Right lung (tissue), 10 donors: Measurements from ENCODE around the gene NBPF3. TPM values are rescaled to one million over a fixed set of nuclear protein-coding genes. Genes with fewer than 3 reads are reported as not detected.
A peak's percentile ranks its signal among the peaks of the same experiment; 100 is the strongest.
"Not testable (repeated sequence)": the region's sequence is repeated elsewhere in the genome, so short reads cannot be mapped to it uniquely, and the experiment has no call there.

Source experiments
- DNase-seq, 2 donors: peaks; one replicate each; pipeline ENCODE4 v3.0.0-alpha.2; 2013
- long read RNA-seq, 8 donors: transcript quantifications; one replicate each; lab custom pipeline, GENCODE V29; 2026
- polyA plus RNA-seq, 5 donors: library from polyadenylated mRNA; unstranded; fragments of 120-200 nt; gene quantifications; one replicate each; pipeline versions ENCODE4 v1.2.1 to v1.2.3, GENCODE V29; 2013; ENCODE audit warnings: inconsistent platforms in 1 of 5, low replicate concordance in 1 of 5; ENCODE audit not compliant: insufficient read length in 5 of 5, insufficient read depth in 1 of 5

The NBPF3 gene, protein sequence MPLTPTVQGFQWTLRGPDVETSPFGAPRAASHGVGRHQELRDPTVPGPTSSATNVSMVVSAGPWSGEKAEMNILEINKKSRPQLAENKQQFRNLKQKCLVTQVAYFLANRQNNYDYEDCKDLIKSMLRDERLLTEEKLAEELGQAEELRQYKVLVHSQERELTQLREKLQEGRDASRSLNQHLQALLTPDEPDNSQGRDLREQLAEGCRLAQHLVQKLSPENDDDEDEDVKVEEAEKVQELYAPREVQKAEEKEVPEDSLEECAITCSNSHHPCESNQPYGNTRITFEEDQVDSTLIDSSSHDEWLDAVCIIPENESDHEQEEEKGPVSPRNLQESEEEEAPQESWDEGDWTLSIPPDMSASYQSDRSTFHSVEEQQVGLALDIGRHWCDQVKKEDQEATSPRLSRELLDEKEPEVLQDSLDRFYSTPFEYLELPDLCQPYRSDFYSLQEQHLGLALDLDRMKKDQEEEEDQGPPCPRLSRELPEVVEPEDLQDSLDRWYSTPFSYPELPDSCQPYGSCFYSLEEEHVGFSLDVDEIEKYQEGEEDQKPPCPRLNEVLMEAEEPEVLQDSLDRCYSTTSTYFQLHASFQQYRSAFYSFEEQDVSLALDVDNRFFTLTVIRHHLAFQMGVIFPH
- polyA plus RNA-seq = 10 to 100 TPM; 11.4 to 23.3 (median 19.2) TPM
- long read RNA-seq, donor 1, partial matches to known transcripts = 6 of 13 reads
- long read RNA-seq, donor 1, other reads (novel, unspliced or antisense) = 5 of 13 reads
- long read RNA-seq, donor 2, full-length matches to known transcripts = 1 of 1 reads
- long read RNA-seq, donor 2, partial matches to known transcripts = 0 of 1 reads
- long read RNA-seq, donor 2, other reads (novel, unspliced or antisense) = 0 of 1 reads
- long read RNA-seq, donor 3, partial matches to known transcripts = 0 of 14 reads
- long read RNA-seq, donor 3, other reads (novel, unspliced or antisense) = 14 of 14 reads
- long read RNA-seq, donor 4 = 0 reads
- long read RNA-seq, donor 5, partial matches to known transcripts = 9 of 9 reads
- long read RNA-seq, donor 5, other reads (novel, unspliced or antisense) = 0 of 9 reads
- long read RNA-seq, donor 6 = 0 reads
- long read RNA-seq, donor 7, partial matches to known transcripts = 0 of 23 reads
- long read RNA-seq, donor 7, other reads (novel, unspliced or antisense) = 22 of 23 reads
- long read RNA-seq, donor 8, partial matches to known transcripts = 0 of 1 reads
- long read RNA-seq, donor 8, other reads (novel, unspliced or antisense) = 0 of 1 reads

DNA sequence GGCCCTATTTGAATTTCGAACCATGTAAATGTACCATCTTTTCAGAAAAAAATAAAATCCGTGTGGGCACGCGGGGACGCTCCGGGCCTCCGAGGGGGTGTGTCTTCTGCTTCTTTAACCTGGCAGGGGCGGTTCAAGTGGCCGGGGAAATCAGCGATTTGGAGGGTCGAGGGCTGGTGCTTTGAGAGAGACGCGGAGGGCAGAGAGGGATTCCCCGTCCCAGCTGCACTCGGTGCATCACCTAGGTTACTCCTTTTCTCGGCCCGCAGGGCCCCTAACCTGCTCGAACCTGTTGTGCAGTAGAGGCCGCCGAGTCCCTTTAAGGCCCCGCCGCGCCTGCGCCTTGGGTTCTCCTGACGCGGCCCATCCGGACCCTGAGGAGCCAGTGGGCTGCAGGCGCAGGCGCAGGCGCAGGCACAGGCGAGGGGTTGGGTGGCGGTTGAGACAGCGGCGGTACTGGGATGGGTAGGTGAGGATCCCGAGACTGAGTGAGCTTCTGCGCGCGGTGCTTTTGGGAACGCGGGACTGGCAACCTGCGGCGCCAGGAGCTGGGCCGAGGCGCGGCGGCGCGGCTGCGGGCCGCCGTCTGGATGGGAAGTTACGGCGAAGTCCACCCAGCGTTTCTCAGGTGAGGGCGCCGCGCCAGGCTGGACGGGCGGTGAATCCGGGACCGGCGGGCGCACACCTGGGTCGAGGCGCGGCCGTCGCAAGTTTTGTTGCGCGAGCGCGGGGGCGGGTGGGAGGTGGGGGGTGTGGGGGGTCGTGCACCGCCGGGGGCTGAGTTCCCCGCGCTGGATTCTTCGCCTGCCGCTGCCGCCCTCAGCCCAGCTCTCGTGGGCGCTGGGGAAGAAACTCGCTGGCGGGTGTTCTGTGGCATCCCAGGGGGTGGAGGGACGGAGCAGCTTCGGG lies at the start of gene NBPF3:
NBPF3 (plus strand) TSS at position 417 of the 909 bp plus-strand sequence. CDS start 4,950 bp downstream, outside the sequence.
- DNase-seq = peak; percentile 84 to 86

DNA sequence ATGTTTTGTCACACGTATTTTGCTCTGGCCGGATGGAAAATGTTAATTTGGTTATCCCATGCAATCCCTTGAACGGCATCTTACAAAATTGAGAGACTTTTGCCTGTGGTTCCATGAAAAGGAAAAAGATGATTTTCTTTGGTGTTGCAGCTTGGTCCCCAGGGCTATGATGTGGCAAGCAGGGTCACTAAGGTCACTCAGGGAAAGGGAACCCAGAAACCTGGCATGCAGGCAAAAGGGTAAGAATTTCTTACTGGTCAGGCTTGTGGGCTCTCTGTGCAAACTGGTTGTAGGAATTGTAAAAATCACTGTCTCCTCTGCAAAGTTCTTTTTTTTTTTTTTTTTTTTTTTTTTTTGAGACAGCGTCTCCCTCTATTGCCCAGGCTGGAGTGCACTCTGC lies 48.4 kb upstream of the NBPF3 start:
- no peak for DNase-seq

DNA sequence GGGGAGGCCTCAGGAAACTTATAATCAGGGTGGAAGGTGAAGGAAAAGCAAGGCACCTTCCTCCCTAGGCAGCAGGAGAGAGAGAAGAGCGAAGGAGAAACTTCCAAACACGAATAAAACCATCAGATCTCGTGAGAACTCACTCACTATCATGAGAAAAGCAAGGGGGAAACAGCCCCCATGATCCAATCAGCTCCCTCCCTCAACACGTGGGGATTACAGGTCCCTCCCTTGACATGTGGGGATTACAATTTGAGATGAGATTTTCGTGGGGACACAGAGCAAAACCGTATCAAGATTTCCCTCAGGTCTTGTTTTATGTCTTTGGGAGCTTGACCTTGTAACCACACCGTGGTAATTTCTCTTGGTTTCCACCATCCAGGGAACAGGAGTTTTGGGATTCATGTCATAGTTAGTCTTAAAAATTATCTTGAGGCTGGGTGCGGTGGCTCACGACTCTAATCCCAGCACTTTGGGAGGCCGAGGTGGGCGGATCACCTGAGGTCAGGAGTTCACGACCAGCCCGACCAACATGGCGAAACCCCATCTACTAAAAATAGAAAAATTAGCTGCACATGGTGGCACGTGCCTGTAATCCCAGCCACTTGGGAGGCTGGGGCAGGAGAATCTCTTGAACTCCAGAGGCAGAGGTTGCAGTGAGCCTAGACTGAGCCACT lies 47.2 kb upstream of the NBPF3 start:
- DNase-seq = no peak

DNA sequence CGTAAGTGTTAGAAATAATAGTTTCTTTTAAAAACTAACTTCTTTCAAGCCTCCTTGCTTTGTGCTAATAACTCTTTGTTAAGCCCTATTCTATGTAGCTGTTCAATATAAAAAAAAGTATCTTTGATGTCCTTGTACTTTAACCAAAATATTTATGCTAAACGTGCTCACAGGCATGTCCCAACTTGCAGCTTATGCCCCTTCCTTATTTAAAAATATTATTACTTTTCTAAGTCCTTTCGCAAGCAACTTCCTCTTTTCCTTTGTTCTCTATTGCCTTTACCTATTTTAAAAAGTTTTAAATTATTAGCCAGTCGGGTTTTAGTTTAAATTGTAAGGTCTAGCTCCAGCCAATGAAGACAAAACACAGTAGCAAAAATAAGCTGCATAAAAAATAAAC lies 43.4 kb upstream of the NBPF3 start:
- no peak for DNase-seq

DNA sequence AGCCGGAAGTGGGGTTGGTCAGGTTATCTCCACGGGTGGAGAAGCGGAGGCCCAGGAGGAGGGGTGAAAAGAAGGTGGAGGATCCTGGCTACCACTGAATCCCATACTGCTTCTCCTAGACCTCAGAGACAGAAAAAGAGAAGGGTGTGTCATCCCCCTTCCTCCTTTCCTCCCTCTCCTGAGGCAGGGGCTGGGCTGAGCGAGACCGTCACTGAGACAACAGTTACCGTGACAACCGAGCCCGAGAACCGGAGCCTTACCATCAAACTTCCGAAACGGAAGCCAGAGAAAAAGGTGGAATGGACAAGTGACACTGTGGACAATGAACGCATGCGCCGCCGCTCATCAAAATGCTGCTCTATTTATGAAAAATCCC lies 42.1 kb upstream of the NBPF3 start:
- no peak for DNase-seq

DNA sequence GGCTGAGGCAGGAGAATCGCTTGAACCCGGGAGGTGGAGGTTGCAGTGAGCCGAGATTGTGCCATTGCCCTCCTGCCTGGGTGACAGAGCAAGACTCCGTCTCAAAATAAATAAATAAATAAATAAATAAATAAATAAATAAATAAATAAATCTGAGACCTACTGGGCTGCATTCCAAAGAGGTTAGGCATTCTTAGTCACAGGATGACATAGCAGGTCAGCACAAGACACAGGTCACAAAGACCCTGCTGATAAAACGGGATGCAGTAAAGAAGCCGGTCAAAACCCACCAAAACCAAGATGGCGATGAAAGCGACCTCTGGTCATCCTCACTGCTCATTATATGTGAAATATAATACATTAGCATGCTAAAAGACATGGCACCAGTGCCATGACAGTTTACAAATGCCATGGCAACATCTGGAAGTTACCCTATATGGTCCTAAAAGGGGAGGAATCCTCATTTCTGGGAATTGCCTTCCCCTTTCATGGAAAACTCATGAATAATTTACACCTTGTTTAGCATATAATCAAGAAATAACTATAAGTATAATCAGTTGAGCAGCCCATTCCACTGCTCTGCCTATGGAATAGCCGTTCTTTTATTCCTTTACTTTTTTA lies 38.1 kb upstream of the NBPF3 start:
- DNase-seq = not testable (repeated sequence)

DNA sequence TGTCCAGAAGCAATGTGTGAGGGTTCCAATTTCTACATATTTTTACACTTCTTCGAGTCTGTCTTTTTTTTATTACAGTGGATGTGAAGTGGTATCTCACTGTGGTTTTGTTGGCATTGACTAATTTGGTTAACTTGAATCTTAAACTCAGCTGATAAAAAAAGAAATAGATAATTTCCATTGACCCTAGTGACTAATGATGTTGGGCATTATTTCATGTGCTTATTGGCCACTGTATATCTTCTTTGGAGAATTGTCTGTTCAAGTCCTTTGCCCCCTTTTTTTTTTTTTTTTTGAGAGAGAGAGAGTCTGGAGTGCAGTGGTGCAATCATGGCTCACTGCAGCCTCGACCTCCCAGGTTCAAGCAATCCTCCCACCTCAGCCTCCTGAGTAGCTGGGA lies 33.3 kb upstream of the NBPF3 start:
- DNase-seq = no peak

DNA sequence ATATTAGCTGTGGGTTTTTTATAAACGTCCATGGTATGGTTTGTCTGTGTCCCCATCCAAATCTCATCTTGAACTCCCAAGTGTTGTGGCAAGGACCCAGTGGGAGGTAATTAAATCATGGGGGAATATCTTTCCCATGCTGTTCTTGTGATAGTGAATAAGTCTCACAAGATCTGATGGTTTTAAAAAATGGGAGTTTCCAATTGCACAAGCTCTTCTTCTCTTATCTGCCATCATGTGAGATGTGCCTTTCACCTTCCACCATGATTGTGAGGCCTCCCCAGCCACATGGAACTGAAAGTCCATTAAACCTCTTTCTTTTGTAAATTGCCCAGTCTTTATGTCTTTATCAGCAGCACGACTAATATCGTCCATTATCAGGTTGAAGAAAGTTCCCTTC lies 30.0 kb upstream of the NBPF3 start:
- DNase-seq = not testable (repeated sequence)

DNA sequence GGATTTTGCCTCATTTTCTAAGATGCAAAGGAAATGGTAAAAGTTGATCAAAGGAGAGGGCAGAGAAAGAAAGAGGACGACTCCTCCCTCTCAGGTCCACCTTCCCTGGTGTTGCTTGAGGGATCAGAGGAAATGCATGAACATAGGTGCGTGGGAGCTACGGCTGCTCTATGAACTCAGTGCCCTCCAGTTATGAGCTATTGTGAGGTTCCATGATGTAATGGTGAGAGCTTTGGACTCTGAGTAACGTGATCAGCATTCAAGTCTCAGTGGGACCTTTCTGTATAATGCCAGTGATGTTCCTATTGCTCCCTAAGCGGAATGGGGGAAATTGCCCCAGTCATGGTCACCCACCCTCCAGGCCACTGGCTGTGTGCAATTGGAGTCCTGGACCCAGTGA lies 25.9 kb upstream of the NBPF3 start:
- no peak for DNase-seq

DNA sequence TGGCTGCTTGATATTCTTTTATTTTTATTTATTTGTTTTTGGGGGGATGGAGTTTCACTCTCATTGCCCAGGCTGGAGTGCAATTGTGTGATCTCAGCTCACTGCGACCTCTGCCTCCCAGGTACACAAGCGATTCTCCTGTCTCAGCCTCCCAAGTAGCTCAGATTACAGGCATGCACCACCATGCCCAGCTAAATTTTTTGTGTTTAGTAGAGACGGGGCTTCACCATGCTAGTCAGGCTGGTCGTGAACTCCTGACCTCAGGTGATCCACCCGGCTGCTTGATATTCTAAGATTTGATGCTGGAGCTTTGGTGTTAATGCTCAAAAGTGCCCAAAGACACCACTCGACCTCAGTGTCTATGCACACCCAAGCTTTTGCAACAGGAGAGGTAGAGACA lies 19.6 kb upstream of the NBPF3 start:
- not testable (repeated sequence) for DNase-seq

DNA sequence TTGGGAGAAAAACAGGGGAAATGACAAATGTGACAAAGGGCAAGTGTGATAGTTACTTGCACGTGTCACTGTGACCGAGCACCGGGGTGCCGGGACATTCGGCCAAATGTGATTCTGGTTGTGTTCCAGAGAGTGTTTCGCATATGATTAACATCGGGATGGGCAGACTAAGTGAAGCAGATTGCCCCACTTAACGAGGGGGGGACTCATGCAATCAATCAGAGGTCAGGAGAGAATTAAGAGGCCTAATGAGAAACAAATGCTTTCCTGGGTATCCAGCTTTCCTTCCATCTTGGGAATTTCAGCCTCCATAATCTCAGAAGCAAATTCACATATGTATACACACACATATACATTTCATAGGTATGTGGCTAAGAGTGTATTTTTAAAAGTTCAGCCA lies 18.6 kb upstream of the NBPF3 start:
- DNase-seq = not testable (repeated sequence)

DNA sequence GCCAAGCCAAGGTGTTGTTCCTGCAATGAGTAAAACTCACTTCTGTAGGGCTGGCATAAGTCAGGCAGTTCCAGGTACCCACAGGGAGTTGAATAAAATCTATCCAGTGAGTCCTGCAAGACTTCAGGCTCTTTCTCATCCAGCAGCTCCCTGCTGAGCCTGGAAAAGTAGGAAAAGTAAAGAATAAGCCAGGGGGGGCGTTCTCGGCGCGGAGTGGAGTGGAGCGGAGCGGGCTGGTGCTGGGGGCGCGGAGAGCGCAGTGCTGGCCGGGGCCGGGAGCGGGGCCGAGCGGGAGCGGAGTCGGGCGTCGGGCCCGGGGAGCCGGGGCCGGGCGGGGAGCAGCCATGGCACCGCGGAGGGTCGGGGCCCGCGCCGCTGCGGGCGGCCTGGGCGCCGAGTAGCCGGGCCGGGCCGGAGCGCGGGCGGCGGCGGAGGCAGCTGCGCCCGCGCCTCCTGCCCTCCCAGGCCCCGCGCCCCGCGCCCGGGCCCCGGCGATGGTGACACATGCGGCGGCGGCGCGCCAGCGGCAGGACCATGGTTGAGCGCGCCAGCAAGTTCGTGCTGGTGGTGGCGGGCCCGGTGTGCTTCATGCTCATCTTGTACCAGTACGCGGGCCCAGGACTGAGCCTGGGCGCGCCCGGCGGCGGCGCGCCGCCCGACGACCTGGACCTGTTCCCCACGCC lies 12.0 kb upstream of the NBPF3 start:
- DNase-seq = not testable (repeated sequence)

DNA sequence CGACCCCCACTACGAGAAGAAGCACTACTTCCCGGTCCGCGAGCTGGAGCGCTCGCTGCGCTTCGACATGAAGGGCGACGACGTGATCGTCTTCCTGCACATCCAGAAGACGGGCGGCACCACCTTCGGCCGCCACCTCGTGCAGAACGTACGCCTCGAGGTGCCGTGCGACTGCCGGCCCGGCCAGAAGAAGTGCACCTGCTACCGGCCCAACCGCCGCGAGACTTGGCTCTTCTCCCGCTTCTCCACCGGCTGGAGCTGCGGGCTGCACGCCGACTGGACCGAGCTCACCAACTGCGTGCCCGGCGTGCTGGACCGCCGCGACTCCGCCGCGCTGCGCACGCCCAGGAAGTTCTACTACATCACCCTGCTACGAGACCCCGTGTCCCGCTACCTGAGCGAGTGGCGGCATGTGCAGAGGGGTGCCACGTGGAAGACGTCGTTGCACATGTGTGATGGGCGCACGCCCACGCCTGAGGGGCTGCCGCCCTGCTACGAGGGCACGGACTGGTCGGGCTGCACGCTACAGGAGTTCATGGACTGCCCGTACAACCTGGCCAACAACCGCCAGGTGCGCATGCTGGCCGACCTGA lies 11.4 kb upstream of the NBPF3 start:
- not testable (repeated sequence) for DNase-seq

DNA sequence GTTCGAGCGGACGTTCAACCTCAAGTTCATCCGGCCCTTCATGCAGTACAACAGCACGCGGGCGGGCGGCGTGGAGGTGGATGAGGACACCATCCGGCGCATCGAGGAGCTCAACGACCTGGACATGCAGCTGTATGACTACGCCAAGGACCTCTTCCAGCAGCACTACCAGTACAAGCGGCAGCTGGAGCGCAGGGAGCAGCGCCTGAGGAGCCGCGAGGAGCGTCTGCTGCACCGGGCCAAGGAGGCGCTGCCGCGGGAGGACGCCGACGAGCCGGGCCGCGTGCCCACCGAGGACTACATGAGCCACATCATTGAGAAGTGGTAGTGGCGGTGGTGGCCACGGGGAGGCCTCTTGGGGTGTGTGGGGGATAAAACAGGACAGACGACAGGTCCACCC lies 10.7 kb upstream of the NBPF3 start:
- DNase-seq = not testable (repeated sequence)

DNA sequence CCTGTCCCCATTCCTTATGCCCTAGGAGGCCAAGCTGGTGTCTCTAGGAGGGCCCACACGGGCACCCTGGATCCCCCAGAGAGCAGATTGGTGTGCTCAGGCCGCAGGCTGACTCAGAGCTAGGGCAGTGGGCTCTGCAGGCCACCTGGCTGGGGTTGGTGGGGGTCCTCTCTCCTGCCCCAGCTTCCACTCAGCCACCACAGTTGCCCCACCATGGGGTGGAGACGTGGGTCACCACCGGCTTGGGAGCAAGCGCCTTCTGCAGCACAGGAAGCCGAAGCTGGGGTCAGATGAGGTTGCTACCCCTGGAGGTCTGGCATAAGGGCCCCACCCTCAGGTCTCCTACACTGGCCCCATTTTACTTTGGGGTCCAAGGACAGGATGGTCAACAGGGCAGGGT lies 9.1 kb upstream of the NBPF3 start:
- DNase-seq = not testable (repeated sequence)

DNA sequence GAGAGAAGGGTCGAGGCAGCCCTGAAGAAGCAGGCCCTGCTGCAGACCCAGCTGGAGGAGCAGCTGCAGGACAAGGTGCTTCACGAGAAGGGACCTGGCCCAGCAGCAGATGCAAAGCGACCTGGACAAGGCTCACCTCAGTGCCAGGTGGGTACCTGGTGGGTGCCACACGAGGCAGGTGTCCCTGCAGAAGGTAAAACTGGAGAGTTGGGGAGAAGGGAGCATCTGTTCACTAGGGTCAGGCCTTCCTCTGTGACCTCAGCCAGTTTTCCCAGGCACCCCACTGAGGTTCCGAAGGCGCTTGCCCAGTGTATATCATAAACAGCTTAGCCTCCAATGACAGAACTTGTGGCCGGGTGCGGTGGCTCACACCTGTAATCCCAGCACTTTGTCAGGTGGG lies 5.5 kb upstream of the NBPF3 start:
- no peak for DNase-seq

DNA sequence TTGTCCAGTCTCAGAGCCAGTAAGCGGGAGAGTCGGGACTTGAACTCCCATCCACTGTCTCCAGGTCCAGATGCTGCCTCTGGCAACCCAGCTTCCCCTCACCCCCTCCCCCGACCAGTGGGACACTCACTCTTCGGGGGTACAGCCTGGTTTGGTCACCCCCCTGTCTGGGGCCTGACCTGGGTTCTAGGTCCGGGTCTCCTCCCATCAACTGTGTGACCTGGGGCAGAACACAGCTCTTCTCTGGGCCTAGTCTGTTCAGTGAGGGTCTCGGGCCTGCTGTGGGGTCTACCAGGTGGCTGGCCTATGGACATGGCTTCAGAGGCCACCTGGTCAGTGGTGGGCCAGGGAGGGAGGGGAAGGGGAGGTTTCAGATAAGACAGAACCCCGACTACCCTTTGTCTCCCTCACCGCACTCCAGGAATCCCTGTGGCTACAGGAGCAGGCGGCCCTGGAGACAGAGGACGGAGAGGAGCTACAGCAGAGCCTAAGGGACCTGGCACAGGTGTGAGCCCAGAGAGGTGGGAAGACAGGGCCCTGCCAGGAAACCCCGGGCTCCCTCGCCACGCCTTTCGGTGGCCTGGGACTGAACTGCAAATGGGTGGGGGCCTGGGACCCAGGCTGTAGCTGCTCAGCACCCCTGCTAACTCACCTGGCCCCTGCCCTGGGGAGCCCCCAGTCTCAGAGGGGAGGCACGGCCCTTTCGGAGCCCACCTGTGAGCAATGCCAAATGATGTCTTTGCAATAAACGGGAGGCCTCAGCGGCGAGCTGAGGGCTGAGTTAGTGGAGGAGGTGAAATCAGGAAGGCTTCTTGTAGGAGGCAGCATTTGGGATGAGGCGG lies 4.1 kb upstream of the NBPF3 start:
- DNase-seq = no peak
